Fibroblast of mammary gland (primary cell): ENCODE results near the gene MAMDC2.

Experiments
- DNase-seq: peaks from one replicate; pipeline ENCODE4 v3.0.0-alpha.2; 2010; ENCODE audit warnings: low read depth
- H3K4me3 ChIP-seq: 2 replicates; pipeline ENCODE4 v1.5.1; 2011; ENCODE audit warnings: low read depth, mild to moderate bottlenecking, low read length, moderate library complexity; ENCODE audit not compliant: control insufficient read depth
- TF ChIP-seq, protein P1 (sequence below): conservative IDR thresholded peaks from 2 replicates; pipeline ENCODE4 v1.5.1; 2011; ENCODE audit warnings: low read depth, low read length, inconsistent platforms; ENCODE audit not compliant: control insufficient read depth, insufficient read depth

Gene MAMDC2

DNA sequence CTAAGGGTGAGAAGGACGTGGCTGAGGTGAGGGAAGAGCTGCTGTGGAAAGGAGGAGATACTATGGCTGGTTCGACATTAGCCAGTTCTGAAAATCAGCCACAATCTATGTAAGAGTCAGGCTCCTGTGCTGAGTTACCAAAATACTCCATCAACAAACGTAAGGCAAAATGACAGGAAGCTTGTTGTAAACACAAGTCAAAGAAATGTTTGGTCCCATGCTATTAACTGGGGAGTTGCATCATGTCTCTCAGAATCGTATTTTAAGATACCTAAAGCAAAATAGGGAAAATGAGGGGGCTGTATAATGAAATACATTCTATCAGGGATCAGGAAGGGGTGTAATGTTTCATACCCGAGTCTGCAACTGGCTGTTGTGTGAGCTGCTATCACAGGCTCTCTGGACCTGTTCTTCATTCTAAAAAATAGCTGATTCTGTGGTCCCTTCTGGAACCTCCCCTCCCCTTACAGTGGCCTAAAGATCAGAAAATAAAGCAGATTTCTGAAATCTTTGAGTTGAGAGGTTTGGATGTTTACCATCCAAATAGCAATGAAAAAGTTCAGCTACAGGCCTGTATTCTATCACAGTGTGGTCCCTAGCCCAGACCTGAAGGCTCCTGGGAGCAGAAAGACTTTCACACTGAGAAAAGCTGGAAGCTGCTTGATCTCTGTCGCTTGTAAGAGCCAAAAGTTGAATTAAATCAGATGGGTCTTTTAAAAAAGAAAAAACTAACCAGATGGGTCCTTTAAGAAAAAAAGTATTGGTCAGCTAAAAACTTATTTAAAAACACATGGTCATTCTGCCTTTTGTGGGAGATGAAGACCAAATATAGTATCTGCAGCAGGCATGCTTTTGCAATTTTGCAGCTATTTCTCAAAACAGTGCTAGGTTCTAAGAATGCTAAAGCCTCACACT lies 117.3 kb downstream of the MAMDC2 start:
- DNase-seq, result no peak
- TF ChIP-seq, protein P1, sequence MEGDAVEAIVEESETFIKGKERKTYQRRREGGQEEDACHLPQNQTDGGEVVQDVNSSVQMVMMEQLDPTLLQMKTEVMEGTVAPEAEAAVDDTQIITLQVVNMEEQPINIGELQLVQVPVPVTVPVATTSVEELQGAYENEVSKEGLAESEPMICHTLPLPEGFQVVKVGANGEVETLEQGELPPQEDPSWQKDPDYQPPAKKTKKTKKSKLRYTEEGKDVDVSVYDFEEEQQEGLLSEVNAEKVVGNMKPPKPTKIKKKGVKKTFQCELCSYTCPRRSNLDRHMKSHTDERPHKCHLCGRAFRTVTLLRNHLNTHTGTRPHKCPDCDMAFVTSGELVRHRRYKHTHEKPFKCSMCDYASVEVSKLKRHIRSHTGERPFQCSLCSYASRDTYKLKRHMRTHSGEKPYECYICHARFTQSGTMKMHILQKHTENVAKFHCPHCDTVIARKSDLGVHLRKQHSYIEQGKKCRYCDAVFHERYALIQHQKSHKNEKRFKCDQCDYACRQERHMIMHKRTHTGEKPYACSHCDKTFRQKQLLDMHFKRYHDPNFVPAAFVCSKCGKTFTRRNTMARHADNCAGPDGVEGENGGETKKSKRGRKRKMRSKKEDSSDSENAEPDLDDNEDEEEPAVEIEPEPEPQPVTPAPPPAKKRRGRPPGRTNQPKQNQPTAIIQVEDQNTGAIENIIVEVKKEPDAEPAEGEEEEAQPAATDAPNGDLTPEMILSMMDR, result no peak
- no peak overlapping the region for H3K4me3 ChIP-seq

DNA sequence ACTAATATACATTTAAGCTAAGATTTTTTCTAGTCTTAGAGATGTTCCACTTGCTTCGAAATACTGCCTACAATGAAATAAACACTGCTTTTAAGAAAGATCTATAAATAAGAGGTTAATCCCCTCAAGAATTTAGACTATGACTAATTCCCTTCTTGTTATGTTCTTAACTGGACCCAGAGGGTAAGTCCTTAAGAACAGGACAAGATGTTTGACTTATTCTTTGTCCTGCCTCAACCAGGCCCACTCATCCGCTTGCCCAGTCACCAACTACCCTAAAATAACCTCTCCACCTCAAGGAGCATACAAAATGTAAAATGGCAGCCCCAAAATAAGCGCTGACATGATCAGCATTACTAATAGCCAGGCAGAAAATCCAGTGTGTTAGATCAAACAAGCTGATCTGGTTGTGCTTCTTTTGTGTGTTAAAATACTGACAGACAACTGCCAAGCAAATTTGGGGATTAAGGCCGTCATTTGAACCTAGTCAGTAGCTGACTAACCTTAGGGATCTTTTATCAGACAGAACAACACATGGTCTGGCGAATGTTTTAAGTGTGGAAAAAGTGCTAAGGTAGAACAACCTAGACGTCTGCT lies 121.5 kb downstream of the MAMDC2 start:
- TF ChIP-seq, protein P1, result no peak
- no peak overlapping the region for H3K4me3 ChIP-seq
- peak; percentile 3 for DNase-seq

DNA sequence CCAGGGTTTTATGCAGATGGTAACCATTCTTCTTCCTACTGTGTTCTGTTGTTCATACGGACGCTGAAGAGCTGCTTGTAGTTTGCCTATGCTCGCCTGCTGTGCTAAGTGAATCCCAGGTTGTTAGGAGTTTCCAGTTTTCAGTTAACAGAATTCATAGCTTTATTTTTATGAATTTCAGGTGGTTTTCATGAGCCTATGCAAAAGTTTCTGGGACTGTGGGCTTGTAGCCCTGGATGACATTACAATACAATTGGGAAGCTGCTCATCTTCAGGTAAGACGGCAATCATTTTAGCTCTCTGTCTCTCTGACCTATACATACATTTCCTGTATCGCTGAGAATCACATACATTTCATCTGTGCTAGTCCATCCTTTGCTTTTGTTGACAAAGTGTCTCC lies 124.9 kb downstream of the MAMDC2 start:
- TF ChIP-seq, protein P1, result no peak
- no peak for DNase-seq
- H3K4me3 ChIP-seq, result no peak overlapping the region

DNA sequence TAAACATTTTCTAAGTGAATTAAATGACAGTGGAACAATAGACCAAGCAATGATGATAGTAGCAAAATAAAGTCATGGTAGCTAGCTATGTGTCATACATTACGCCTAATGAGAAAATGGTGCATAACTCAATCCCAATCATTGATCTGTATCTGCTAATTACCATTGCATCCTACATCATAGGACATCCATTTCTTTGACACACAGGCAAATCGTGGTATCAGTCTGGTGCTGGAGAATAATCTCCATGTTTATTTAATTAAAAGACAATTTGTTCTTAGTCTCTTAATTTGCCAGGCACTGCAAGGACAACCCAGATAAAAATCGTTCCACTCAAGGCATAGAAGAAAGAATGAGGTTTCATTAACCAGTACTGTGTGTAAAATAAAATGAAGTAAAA lies 125.6 kb downstream of the MAMDC2 start:
- DNase-seq, result no peak
- H3K4me3 ChIP-seq, result no peak overlapping the region
- TF ChIP-seq, protein P1, result no peak

DNA sequence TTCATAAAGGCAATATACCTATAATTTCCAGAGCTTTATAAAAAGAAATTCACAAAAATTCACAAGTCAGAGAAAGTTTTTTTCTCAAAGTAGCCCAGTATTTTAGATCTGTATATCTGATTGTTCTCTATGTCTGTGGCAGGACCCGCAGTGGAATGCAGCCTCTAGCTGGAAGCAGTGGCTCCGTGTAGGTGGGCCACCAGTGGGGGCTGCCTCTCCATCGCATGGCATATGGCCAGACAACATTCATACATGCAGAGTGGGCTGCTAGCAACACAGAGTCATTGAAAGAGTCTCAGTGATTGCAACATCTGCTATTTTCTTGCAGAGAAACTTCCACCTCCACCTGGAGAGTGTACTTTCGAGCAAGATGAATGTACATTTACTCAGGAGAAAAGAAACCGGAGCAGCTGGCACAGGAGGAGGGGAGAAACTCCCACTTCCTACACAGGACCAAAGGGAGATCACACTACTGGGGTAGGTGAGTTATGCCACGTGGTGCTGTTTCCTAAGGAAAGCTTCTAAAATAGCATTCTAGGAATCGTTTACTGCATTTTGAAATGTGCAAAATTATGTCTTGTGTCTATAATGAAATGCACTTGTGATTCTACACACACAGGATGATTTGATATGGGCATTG lies 126.6 kb downstream of the MAMDC2 start:
- no peak overlapping the region for H3K4me3 ChIP-seq
- TF ChIP-seq, protein P1, result no peak
- DNase-seq, result no peak

DNA sequence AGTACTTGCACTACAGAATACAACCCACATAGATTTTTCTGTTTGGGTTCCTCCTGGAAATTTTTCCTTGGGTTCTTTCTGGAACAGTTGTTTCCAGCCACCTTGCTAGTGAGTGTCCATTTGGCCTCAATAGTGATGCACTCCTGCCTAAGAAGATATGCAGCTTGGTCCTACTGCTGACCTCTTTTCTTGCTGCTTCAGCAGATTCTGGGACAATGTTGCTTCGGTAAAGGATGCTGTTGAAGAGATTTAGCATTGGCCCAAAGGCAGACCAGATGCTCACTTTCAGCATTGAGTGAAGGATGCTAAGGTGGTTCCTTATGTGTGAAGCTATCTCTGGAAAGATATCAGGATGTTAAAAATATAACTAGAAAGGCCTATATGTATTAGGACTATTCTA lies 128.9 kb downstream of the MAMDC2 start:
- DNase-seq, result no peak
- no peak overlapping the region for H3K4me3 ChIP-seq
- TF ChIP-seq, protein P1, result no peak
